HepG2 (cell line): ENCODE data around the gene CAMK2D. TPM values are rescaled to one million over a fixed set of nuclear protein-coding genes. Genes with fewer than 3 reads are reported as not detected.

Experiments
- ARID5B ChIP-seq: IDR thresholded peaks from 2 replicates; pipeline ENCODE4 v1.4.0; 2020; ENCODE audit warnings: mild to moderate bottlenecking, missing genetic modification reagents
- BHLHE40 ChIP-seq: IDR thresholded peaks from 2 replicates; pipeline ENCODE4 v1.6.1; 2011; ENCODE audit warnings: low read length, improper control_type of control experiment
- FOSL2 ChIP-seq: sonication (generic); formaldehyde crosslinking; IDR thresholded peaks from 2 replicates; pipeline ENCODE4 v1.4.0; 2020; ENCODE audit warnings: missing genetic modification reagents
- HNRNPK ChIP-seq: fragments of 200-400 bp; formaldehyde crosslinking; IDR thresholded peaks from 2 replicates; pipeline ENCODE4 v1.6.1; 2018; ENCODE audit warnings: low read length, low read depth, moderate library complexity, mild to moderate bottlenecking; ENCODE audit not compliant: poor library complexity, severe bottlenecking
- RAD21 ChIP-seq: fragments of 450-650 bp; formaldehyde crosslinking; IDR thresholded peaks from 2 replicates; pipeline ENCODE4 v1.5.0; 2020; ENCODE audit warnings: mild to moderate bottlenecking
- RFX5 ChIP-seq: IDR thresholded peaks from 2 replicates; pipeline ENCODE4 v1.6.1; 2011; ENCODE audit warnings: low read depth, low read length, improper control_type of control experiment
- SKIL ChIP-seq: sonication (generic); formaldehyde crosslinking; IDR thresholded peaks from 2 replicates; pipeline ENCODE4 v1.8.0; 2022; ENCODE audit warnings: missing genetic modification reagents, mild to moderate bottlenecking, moderate library complexity, borderline replicate concordance
- SMYD3 ChIP-seq: sonication (generic); formaldehyde crosslinking; IDR thresholded peaks from 2 replicates; pipeline ENCODE4 v1.8.1; 2023; ENCODE audit warnings: mild to moderate bottlenecking, missing genetic modification reagents
- SP140L ChIP-seq: sonication (generic); formaldehyde crosslinking; IDR thresholded peaks from 2 replicates; pipeline ENCODE4 v1.4.0; 2020; ENCODE audit warnings: missing genetic modification reagents, borderline replicate concordance
- ZFP1 ChIP-seq: IDR thresholded peaks from 2 replicates; pipeline ENCODE4 v1.6.1; 2016
- ZFP36L2 ChIP-seq: sonication (generic); formaldehyde crosslinking; IDR thresholded peaks from 2 replicates; pipeline ENCODE4 v1.4.0; 2020; ENCODE audit warnings: missing genetic modification reagents
- ZNF17 ChIP-seq: sonication (generic); formaldehyde crosslinking; IDR thresholded peaks from 2 replicates; pipeline ENCODE4 v1.5.0; 2020; ENCODE audit warnings: mild to moderate bottlenecking, missing genetic modification reagents
- ZNF430 ChIP-seq: sonication (generic); formaldehyde crosslinking; IDR thresholded peaks from 2 replicates; pipeline ENCODE4 v1.9.0; 2021; ENCODE audit warnings: mild to moderate bottlenecking, missing genetic modification reagents
- ZNF484 ChIP-seq: sonication (generic); formaldehyde crosslinking; IDR thresholded peaks from 2 replicates; pipeline ENCODE4 v1.5.1; 2020; ENCODE audit warnings: mild to moderate bottlenecking, low read depth, missing genetic modification reagents, borderline replicate concordance
- ZNF597 ChIP-seq: sonication (generic); formaldehyde crosslinking; IDR thresholded peaks from 2 replicates; pipeline ENCODE4 v1.5.0; 2020; ENCODE audit warnings: missing genetic modification reagents
- ZNF609 ChIP-seq: sonication (generic); formaldehyde crosslinking; IDR thresholded peaks from 2 replicates; pipeline ENCODE4 v1.4.0; 2020; ENCODE audit warnings: mild to moderate bottlenecking, missing genetic modification reagents, borderline replicate concordance
- ZNF816 ChIP-seq: sonication (generic); formaldehyde crosslinking; IDR thresholded peaks from 2 replicates; pipeline ENCODE4 v1.8.0; 2022; ENCODE audit warnings: missing genetic modification reagents, mild to moderate bottlenecking, borderline replicate concordance
- polyA plus RNA-seq, 8 experiments: library from polyadenylated mRNA; depleted of rRNA in 3 of 8; stranded (reverse) in 7 of 8; unstranded in 1 of 8; fragments of >200 nt; fragmentation: Illumina TruSeq in 4 of 8; extraction: Trizol in 4 of 8; gene quantifications; 2 replicates each; pipeline versions ENCODE4 v1.2.1 to v1.2.3, GENCODE V29; 2011 to 2016; ENCODE audit warnings: low read depth in 4 of 8, missing spikeins in 1 of 8, mixed read lengths in 1 of 8; ENCODE audit not compliant: insufficient read depth in 1 of 8
- total RNA-seq, 5 experiments: library from RNA; depleted of rRNA; stranded (reverse); fragments of >200 nt; fragmentation: Illumina TruSeq; extraction: Trizol; gene quantifications; 2 replicates each; pipeline ENCODE4 v1.2.3, GENCODE V29; 2016; ENCODE audit warnings: low read depth in 1 of 5

CAMK2D gene
- total and polyA plus RNA-seq, 2 of the 13 experiments (the other 11 are each of a cell fraction or from before 2014, with no cell fraction given), result 18.0 to 65.4 TPM

- no peak for TF ChIP-seq ZNF609 (CRISPR knock-in tag)
- no peak for TF ChIP-seq ZFP1 (CRISPR knock-in tag)
- no peak for TF ChIP-seq SKIL (CRISPR knock-in tag)
- TF ChIP-seq ZFP36L2, result no peak
- no peak for TF ChIP-seq RAD21 (CRISPR knock-in tag)
- TF ChIP-seq ZNF430 (CRISPR knock-in tag), result no peak
- TF ChIP-seq ZNF484 (CRISPR knock-in tag), result no peak
- no peak for TF ChIP-seq RFX5
- peak; percentile 71 for TF ChIP-seq BHLHE40
- no peak for TF ChIP-seq SP140L (CRISPR knock-in tag)
- TF ChIP-seq ZNF816 (CRISPR knock-in tag), result no peak
- no peak for TF ChIP-seq SMYD3 (CRISPR knock-in tag)
- no peak for TF ChIP-seq HNRNPK
- peak; percentile 81 for TF ChIP-seq FOSL2 (CRISPR knock-in tag)
- TF ChIP-seq ZNF17 (CRISPR knock-in tag), result no peak
- TF ChIP-seq ZNF597 (CRISPR knock-in tag), result no peak
- TF ChIP-seq ARID5B, result 0 out of 2 replicates have a peak, but pooled peaks have one; percentile 21
These were observed 293.1 kb downstream of the CAMK2D start (continued) for GRCh38 chr4:113468165-113469022.
